Uterus (tissue), 4 donors: ENCODE results near the gene ESPL1. TPM values are rescaled to one million over a fixed set of nuclear protein-coding genes. Genes with fewer than 3 reads are reported as not detected.

Experiments
- DNase-seq, 2 donors: peaks; one replicate each; pipeline ENCODE4 v3.0.0-alpha.2; 2019 to 2020
- H3K27ac ChIP-seq, 2 donors: fragments of 200-600 bp; sonication (generic); 1 replicate in 1 of 2; 2 replicates in 1 of 2; pipeline ENCODE4 v1.5.1; 2016 to 2018
- H3K27me3 ChIP-seq, 2 donors: fragments of 200-600 bp; sonication (generic); one replicate each; pipeline ENCODE4 v1.5.1; 2018 to 2019; ENCODE audit warnings: control low read depth in 1 of 2
- H3K36me3 ChIP-seq, 2 donors: fragments of 200-600 bp; sonication (generic); one replicate each; pipeline ENCODE4 v1.5.1; 2019; ENCODE audit warnings: control low read depth in 1 of 2
- H3K4me1 ChIP-seq, 2 donors: fragments of 200-600 bp; sonication (generic); one replicate each; pipeline ENCODE4 v1.5.1; 2018 to 2019; ENCODE audit warnings: control low read depth in 1 of 2
- H3K4me3 ChIP-seq, 2 donors: fragments of 200-600 bp; sonication (generic); 1 replicate in 1 of 2; 2 replicates in 1 of 2; pipeline ENCODE4 v1.5.1; 2018 to 2019; ENCODE audit warnings: mild to moderate bottlenecking in 1 of 2
- H3K9me3 ChIP-seq, 2 donors: fragments of 200-600 bp; sonication (generic); one replicate each; pipeline ENCODE4 v1.5.1; 2019; ENCODE audit warnings: control low read depth in 1 of 2
- CTCF ChIP-seq, 4 experiments: fragments of 200-600 bp in 2 of 4; fragments of 450-650 bp in 2 of 4; sonication (generic) in 2 of 4; IDR thresholded peaks; one replicate each; pipeline ENCODE4 v1.5.1; 2016 to 2019; ENCODE audit warnings: antibody characterized with exemption in 4 of 4, mild to moderate bottlenecking in 2 of 4, moderate library complexity in 1 of 4
- POLR2A ChIP-seq, 2 donors: fragments of 450-650 bp; IDR thresholded peaks; one replicate each; pipeline ENCODE4 v1.6.1; 2016; ENCODE audit warnings: antibody characterized with exemption in 2 of 2, mild to moderate bottlenecking in 1 of 2, moderate library complexity in 1 of 2
- intact Hi-C: fragments of 100-400 bp; cut with DNase I; formaldehyde crosslinking; loops from one replicate; pipeline ENCODE4 v1.15.1; 2023; ENCODE audit warnings: low total_unique reads
- total RNA-seq, 4 donors: library from RNA; depleted of rRNA in 3 of 4; stranded (reverse); fragments of >200 nt in 3 of 4; gene quantifications; one replicate each; pipeline versions ENCODE4 v1.1.0 to v1.2.4, GENCODE V29; 2014 to 2023
- donor health status: DM: yes; HTN: yes; CAD: no.

ESPL1 gene
- total RNA-seq, 4 donors from 2014 or later = 0.12 to 4.5 TPM; not detected in 2

DNA sequence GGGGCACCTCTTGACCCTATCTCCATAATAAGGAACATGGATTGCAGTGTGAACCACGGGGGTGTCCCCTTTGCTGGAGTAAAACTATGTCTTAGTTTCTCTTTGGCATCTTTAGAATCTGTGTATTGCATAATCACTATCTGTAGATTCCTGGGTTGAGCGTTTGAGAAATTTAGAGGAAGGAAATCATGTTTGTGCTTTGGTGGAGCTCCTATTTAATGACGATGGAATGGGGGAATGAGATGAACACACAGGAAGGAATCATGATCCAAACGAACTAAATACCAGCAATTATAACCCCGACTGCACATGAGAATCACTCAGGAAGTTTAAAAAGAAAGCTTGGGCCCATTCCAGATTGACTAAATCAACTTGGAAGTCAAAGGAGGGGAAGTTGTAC, 30.1 kb downstream of the ESPL1 start:
- no peak for DNase-seq
- intact Hi-C loops = no loop called here
- Histone ChIP-seq H3K4me1 (peaks cover 11 to 18% of the 10 kb centered on the region in 2 donors), H3K27ac (no peak overlapping the region), H3K36me3 (no peaks in the 10 kb centered on the region), H3K9me3 (no peaks in the 10 kb centered on the region), H3K27me3 (no peaks in the 10 kb centered on the region), H3K4me3 (no peak overlapping the region)
- no peak for TF ChIP-seq CTCF (IDR thresholded peaks at IDR 0.05)
- TF ChIP-seq POLR2A (IDR thresholded peaks at IDR 0.05) = no peak

GRCh38 chr12:53299101-53299453, 31.0 kb downstream of the ESPL1 start:
- Histone ChIP-seq H3K9me3 (no peaks in the 10 kb centered on the region), H3K4me1 (peaks cover 11 to 18% of the 10 kb centered on the region in 2 donors), H3K4me3 (peak overlapping the region; percentile 60 to 89), H3K27me3 (no peaks in the 10 kb centered on the region), H3K36me3 (no peaks in the 10 kb centered on the region), H3K27ac (peak overlapping the region; percentile 49 to 69)
- DNase-seq = no peak
- intact Hi-C loops = no loop called here
- TF ChIP-seq POLR2A (IDR thresholded peaks at IDR 0.05) (no peak), CTCF (IDR thresholded peaks at IDR 0.05) (no peak)

GRCh38 chr12:53299454-53300180, 31.5 kb downstream of the ESPL1 start, which contains the start of gene MYG1:
Gene MYG1 (plus strand): TSS chr12:53299695. CDS start chr12:53299738, 43 bp downstream.
- intact Hi-C loops = no loop called here
- peak within 1 kb of the TSS; percentile 49 to 69 for H3K27ac ChIP-seq

GRCh38 chr12:53300187-53300586, 32.1 kb downstream of the ESPL1 start:
- Histone ChIP-seq H3K36me3 (no peaks in the 10 kb centered on the region), H3K4me1 (peaks cover 11 to 18% of the 10 kb centered on the region in 2 donors), H3K27ac (peak overlapping the region; percentile 49 to 69), H3K9me3 (no peaks in the 10 kb centered on the region), H3K4me3 (peak overlapping the region; percentile 60 to 89), H3K27me3 (no peaks in the 10 kb centered on the region)
- TF ChIP-seq CTCF (IDR thresholded peaks at IDR 0.05) = no peak
- no peak for TF ChIP-seq POLR2A (IDR thresholded peaks at IDR 0.05)
- DNase-seq = no peak
- intact Hi-C loops = no loop called here

More at GRCh38 chr12:53299454-53300180, 31.5 kb downstream of the ESPL1 start, which contains the start of gene MYG1:
- Histone ChIP-seq H3K4me3 (peak within 1 kb of the TSS; percentile 60 to 89), H3K27me3 (no peaks in the 10 kb centered on the region), H3K36me3 (no peaks in the 10 kb centered on the region), H3K9me3 (no peaks in the 10 kb centered on the region), H3K4me1 (peaks cover 11 to 18% of the 10 kb centered on the region in 2 donors)
- DNase-seq = peak; percentile 83
- peak in 3 of 4 experiments; percentile 4 to 43 (median 32) for TF ChIP-seq CTCF (IDR thresholded peaks at IDR 0.05)
- peak in 1 of 2 donors; percentile 57 for TF ChIP-seq POLR2A (IDR thresholded peaks at IDR 0.05)

- Histone ChIP-seq H3K9me3 (no peaks in the 10 kb centered on the region), H3K4me3 (no peak overlapping the region), H3K4me1 (peaks cover 5 to 9% of the 10 kb centered on the region in 2 donors), H3K27me3 (no peaks in the 10 kb centered on the region), H3K36me3 (no peaks in the 10 kb centered on the region), H3K27ac (no peak overlapping the region)
- intact Hi-C loops = no loop called here
- no peak for TF ChIP-seq POLR2A (IDR thresholded peaks at IDR 0.05)
- no peak for TF ChIP-seq CTCF (IDR thresholded peaks at IDR 0.05)
- DNase-seq = no peak
These were observed 34.8 kb downstream of the ESPL1 start for GRCh38 chr12:53302903-53303302.
